ENCODE measurements around the gene RPL22.
"Not testable (repeated sequence)": the region's sequence is repeated elsewhere in the genome, so short reads cannot be mapped to it uniquely, and the experiment has no call there.

The RPL22 gene

GRCh38 chr1:6223617-6224016, 24.2 kb upstream of the RPL22 start:
- H3K9ac ChIP-seq (ENCODE audit: insufficient read length, low read depth): no peak overlapping the region
- no peak overlapping the region for H3K4me3 ChIP-seq (ENCODE audit: insufficient read length, low read depth)
- no peaks in the 10 kb centered on the region for H3K9me3 ChIP-seq (ENCODE audit: insufficient read depth, low read length)
- no peaks in the 10 kb centered on the region for H3K27me3 ChIP-seq (ENCODE audit: insufficient read depth, insufficient read length)
- peaks cover 37% of the 10 kb centered on the region for H3K36me3 ChIP-seq (ENCODE audit: insufficient read depth, insufficient read length, low read length)
- TF ChIP-seq SUZ12 (IDR thresholded peaks at IDR 0.05; ENCODE audit: extremely low read depth, insufficient read depth, insufficient read length) (no peak), ZNF274 (IDR thresholded peaks at IDR 0.05; ENCODE audit: low read depth, low read length) (no peak), YY1 (IDR thresholded peaks at IDR 0.05; ENCODE audit: insufficient read depth, insufficient read length) (no peak)
- no peak for DNase-seq (ENCODE audit: low read depth, low spot score)
- H3K4me1 ChIP-seq (ENCODE audit: insufficient read depth, insufficient read length): no peaks in the 10 kb centered on the region

- no peak for TF ChIP-seq SUZ12 (IDR thresholded peaks at IDR 0.05; ENCODE audit: extremely low read depth, insufficient read depth, insufficient read length)
- TF ChIP-seq ZNF274 (IDR thresholded peaks at IDR 0.05; ENCODE audit: low read depth, low read length): no peak
- TF ChIP-seq YY1 (IDR thresholded peaks at IDR 0.05; ENCODE audit: insufficient read depth, insufficient read length): no peak
- Histone ChIP-seq H3K36me3 (ENCODE audit: insufficient read depth, insufficient read length, low read length) (peaks cover 37% of the 10 kb centered on the region), H3K9ac (ENCODE audit: insufficient read length, low read depth) (no peak overlapping the region), H3K27me3 (ENCODE audit: insufficient read depth, insufficient read length) (no peaks in the 10 kb centered on the region), H3K9me3 (ENCODE audit: insufficient read depth, low read length) (no peaks in the 10 kb centered on the region), H3K4me1 (ENCODE audit: insufficient read depth, insufficient read length) (no peaks in the 10 kb centered on the region), H3K4me3 (ENCODE audit: insufficient read length, low read depth) (no peak overlapping the region)
- no peak for DNase-seq (ENCODE audit: low read depth, low spot score)
Measured at GRCh38 chr1:6222636-6223035, 23.2 kb upstream of the RPL22 start.

- Histone ChIP-seq H3K4me1 (ENCODE audit: insufficient read depth, insufficient read length) (no peaks in the 10 kb centered on the region), H3K9ac (ENCODE audit: insufficient read length, low read depth) (no peak overlapping the region), H3K27me3 (ENCODE audit: insufficient read depth, insufficient read length) (no peaks in the 10 kb centered on the region), H3K4me3 (ENCODE audit: insufficient read length, low read depth) (no peak overlapping the region), H3K9me3 (ENCODE audit: insufficient read depth, low read length) (no peaks in the 10 kb centered on the region), H3K36me3 (ENCODE audit: insufficient read depth, insufficient read length, low read length) (peaks cover 32% of the 10 kb centered on the region)
- TF ChIP-seq YY1 (IDR thresholded peaks at IDR 0.05; ENCODE audit: insufficient read depth, insufficient read length): no peak
- TF ChIP-seq SUZ12 (IDR thresholded peaks at IDR 0.05; ENCODE audit: extremely low read depth, insufficient read depth, insufficient read length): no peak
- TF ChIP-seq ZNF274 (IDR thresholded peaks at IDR 0.05; ENCODE audit: low read depth, low read length): no peak
- no peak for DNase-seq (ENCODE audit: low read depth, low spot score)
Measured at GRCh38 chr1:6221210-6221784, 21.9 kb upstream of the RPL22 start.

DNA sequence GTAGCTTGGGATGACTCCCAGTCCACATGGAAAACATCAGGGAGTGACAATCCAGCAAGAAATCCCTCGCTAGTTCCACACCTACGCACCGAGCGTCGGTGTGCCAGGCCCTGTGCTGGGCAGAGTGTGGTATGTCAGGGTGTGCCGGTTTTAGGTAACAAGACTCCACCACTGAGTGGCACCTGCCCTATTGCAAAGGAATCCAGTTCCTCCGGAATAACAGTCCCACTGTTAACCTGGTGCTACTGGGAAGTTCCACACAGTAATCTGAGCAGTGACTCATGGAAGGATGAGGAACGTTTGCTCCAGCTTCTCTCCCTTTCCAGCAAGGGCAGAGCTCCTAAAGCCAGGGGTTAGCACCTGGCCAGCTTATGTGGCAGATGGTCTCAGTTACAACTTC, 20.8 kb upstream of the RPL22 start:
- peaks cover 29% of the 10 kb centered on the region for H3K36me3 ChIP-seq (ENCODE audit: insufficient read depth, insufficient read length, low read length)
- H3K9ac ChIP-seq (ENCODE audit: insufficient read length, low read depth): no peak overlapping the region

DNA sequence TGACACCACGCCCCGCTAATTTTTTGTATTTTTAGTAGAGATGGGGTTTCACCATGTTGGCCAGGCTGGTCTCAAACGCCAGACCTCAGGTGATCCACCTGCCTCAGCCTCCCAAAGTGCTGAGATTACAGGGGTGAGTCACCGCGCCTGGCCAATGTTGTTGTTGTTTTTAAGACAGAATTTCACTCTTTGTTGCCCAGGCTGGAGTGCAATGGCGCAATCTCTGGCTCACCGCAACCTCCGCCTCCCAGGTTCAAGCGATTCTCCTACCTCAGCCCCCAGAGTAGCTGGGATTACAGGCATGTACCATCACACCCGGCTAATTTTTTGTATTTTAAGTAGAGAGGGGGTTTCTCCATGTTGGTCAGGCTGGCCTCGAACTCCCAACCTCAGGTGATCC, 20.2 kb upstream of the RPL22 start:
- not testable (repeated sequence) for H3K9me3 ChIP-seq (ENCODE audit: insufficient read depth, low read length); H3K4me3 ChIP-seq (ENCODE audit: insufficient read length, low read depth)

More for the DNA sequence above, 20.8 kb upstream of the RPL22 start:
- TF ChIP-seq SUZ12 (IDR thresholded peaks at IDR 0.05; ENCODE audit: extremely low read depth, insufficient read depth, insufficient read length): no peak
- TF ChIP-seq ZNF274 (IDR thresholded peaks at IDR 0.05; ENCODE audit: low read depth, low read length): no peak
- TF ChIP-seq YY1 (IDR thresholded peaks at IDR 0.05; ENCODE audit: insufficient read depth, insufficient read length): no peak
- no peak overlapping the region for H3K4me3 ChIP-seq (ENCODE audit: insufficient read length, low read depth)
- no peaks in the 10 kb centered on the region for H3K9me3 ChIP-seq (ENCODE audit: insufficient read depth, low read length)
- no peaks in the 10 kb centered on the region for H3K27me3 ChIP-seq (ENCODE audit: insufficient read depth, insufficient read length)
- DNase-seq (ENCODE audit: low read depth, low spot score): no peak
- H3K4me1 ChIP-seq (ENCODE audit: insufficient read depth, insufficient read length): no peaks in the 10 kb centered on the region

GRCh38 chr1:6218375-6219164, 19.2 kb upstream of the RPL22 start:
- Histone ChIP-seq H3K4me1 (ENCODE audit: insufficient read depth, insufficient read length) (no peaks in the 10 kb centered on the region), H3K36me3 (ENCODE audit: insufficient read depth, insufficient read length, low read length) (peaks cover 13% of the 10 kb centered on the region), H3K4me3 (ENCODE audit: insufficient read length, low read depth) (no peak overlapping the region), H3K27me3 (ENCODE audit: insufficient read depth, insufficient read length) (no peaks in the 10 kb centered on the region), H3K9ac (ENCODE audit: insufficient read length, low read depth) (no peak overlapping the region), H3K9me3 (ENCODE audit: insufficient read depth, low read length) (no peaks in the 10 kb centered on the region)
- TF ChIP-seq YY1 (IDR thresholded peaks at IDR 0.05; ENCODE audit: insufficient read depth, insufficient read length): no peak
- TF ChIP-seq SUZ12 (IDR thresholded peaks at IDR 0.05; ENCODE audit: extremely low read depth, insufficient read depth, insufficient read length): no peak
- TF ChIP-seq ZNF274 (IDR thresholded peaks at IDR 0.05; ENCODE audit: low read depth, low read length): no peak
- DNase-seq (ENCODE audit: low read depth, low spot score): no peak

More for the DNA sequence above, 20.2 kb upstream of the RPL22 start:
- not testable (repeated sequence) for H3K27me3 ChIP-seq (ENCODE audit: insufficient read depth, insufficient read length); H3K9ac ChIP-seq (ENCODE audit: insufficient read length, low read depth); H3K4me1 ChIP-seq (ENCODE audit: insufficient read depth, insufficient read length); DNase-seq (ENCODE audit: low read depth, low spot score)
- H3K36me3 ChIP-seq (ENCODE audit: insufficient read depth, insufficient read length, low read length): peaks cover 23% of the 10 kb centered on the region

DNA sequence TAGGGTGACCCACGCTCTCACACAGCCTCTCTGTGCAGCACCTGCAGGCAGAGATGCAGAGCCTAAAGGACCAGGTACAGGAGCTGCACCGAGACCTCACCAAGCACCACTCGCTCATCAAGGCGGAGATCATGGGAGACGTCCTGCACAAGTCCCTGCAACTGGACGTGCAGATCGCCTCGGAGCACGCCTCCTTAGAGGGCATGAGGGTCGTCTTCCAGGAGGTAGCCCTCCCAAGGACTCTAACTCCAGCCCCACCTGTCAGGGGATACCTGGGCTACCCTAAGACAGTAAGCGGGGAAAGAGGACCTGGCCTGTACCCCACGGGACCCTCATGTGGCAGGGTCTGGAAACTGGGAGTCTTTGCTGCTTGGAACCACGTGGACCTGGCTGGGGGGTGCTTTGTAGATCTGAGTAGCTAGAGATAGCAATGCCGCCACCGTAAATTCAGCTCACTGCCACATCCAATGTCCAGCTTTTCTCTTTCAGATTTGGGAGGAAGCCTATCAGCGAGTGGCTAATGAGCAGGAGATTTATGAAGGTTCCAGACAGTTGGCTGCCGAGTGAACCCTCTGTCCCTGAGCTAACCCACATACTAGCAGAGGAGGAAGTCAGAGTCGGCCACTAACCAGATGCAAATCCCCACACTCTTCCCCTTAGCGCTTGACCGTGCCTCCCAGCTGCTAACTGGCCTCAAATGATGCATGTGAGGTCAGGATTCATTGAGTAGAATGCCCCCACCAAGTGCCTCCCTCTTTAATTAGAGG, 13.0 kb upstream of the RPL22 start:
- H3K36me3 ChIP-seq (ENCODE audit: insufficient read depth, insufficient read length, low read length): no peaks in the 10 kb centered on the region
- H3K4me3 ChIP-seq (ENCODE audit: insufficient read length, low read depth): no peak overlapping the region
- no peak for TF ChIP-seq ZNF274 (IDR thresholded peaks at IDR 0.05; ENCODE audit: low read depth, low read length)
- TF ChIP-seq SUZ12 (IDR thresholded peaks at IDR 0.05; ENCODE audit: extremely low read depth, insufficient read depth, insufficient read length): no peak
- no peak for TF ChIP-seq YY1 (IDR thresholded peaks at IDR 0.05; ENCODE audit: insufficient read depth, insufficient read length)
- H3K27me3 ChIP-seq (ENCODE audit: insufficient read depth, insufficient read length): peaks cover 5% of the 10 kb centered on the region
- no peak for DNase-seq (ENCODE audit: low read depth, low spot score)
- peaks cover 4% of the 10 kb centered on the region for H3K4me1 ChIP-seq (ENCODE audit: insufficient read depth, insufficient read length)
- no peak overlapping the region for H3K9ac ChIP-seq (ENCODE audit: insufficient read length, low read depth)
- H3K9me3 ChIP-seq (ENCODE audit: insufficient read depth, low read length): no peaks in the 10 kb centered on the region
